GM06990 (cell line): Measurements from ENCODE around the gene KRCC1.

Experiments used
- DNase-seq: peaks from one replicate; pipeline ENCODE4 v3.0.0-alpha.2; 2011; ENCODE audit not compliant: insufficient read length; ENCODE audit errors: extremely low read depth
- H3K27me3 ChIP-seq: replicated peaks from 2 replicates; pipeline ENCODE4 v1.6.0; 2011; ENCODE audit warnings: low read length; ENCODE audit not compliant: control insufficient read depth, insufficient read depth
- H3K36me3 ChIP-seq: 2 replicates; pipeline ENCODE4 v1.5.1; 2011; ENCODE audit warnings: low read length; ENCODE audit not compliant: control insufficient read depth, insufficient read depth
- H3K4me3 ChIP-seq: replicated peaks from 2 replicates; pipeline ENCODE4 v1.5.1; 2011; ENCODE audit warnings: low read depth, mild to moderate bottlenecking, control low read depth, low read length
- TF ChIP-seq, protein P1 (sequence below): IDR thresholded peaks from 2 replicates; pipeline ENCODE4 v1.5.1; 2011; ENCODE audit warnings: low read length, control low read depth, mild to moderate bottlenecking, inconsistent platforms; ENCODE audit not compliant: insufficient read depth, poor library complexity, severe bottlenecking

The KRCC1 gene

GRCh38 chr2:88090446-88091283 is 35.1 kb upstream of the KRCC1 start:
- no peak for DNase-seq
- Histone ChIP-seq H3K27me3 (no peaks in the 10 kb centered on the region), H3K36me3 (no peaks in the 10 kb centered on the region), H3K4me3 (no peak overlapping the region)
- TF ChIP-seq, protein P1, sequence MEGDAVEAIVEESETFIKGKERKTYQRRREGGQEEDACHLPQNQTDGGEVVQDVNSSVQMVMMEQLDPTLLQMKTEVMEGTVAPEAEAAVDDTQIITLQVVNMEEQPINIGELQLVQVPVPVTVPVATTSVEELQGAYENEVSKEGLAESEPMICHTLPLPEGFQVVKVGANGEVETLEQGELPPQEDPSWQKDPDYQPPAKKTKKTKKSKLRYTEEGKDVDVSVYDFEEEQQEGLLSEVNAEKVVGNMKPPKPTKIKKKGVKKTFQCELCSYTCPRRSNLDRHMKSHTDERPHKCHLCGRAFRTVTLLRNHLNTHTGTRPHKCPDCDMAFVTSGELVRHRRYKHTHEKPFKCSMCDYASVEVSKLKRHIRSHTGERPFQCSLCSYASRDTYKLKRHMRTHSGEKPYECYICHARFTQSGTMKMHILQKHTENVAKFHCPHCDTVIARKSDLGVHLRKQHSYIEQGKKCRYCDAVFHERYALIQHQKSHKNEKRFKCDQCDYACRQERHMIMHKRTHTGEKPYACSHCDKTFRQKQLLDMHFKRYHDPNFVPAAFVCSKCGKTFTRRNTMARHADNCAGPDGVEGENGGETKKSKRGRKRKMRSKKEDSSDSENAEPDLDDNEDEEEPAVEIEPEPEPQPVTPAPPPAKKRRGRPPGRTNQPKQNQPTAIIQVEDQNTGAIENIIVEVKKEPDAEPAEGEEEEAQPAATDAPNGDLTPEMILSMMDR = no peak

DNA sequence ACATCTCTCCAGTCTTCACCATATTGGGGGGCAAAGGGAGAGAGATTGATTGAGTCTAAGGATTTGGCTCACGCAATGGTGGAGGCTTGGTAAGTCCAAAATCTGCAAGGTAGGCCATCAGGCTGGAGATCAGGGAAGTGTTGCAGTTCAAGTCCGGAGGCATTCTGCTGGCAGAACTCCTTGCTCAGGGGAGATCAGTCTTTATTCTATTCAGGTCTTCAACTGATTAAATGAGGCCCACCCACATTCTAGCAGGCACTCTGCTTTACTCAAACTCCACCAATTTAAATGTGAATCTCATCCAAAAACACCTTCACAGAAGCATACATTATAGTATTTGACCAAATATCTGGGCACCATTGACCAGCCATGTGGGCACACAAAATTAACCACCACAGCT is 33.4 kb upstream of the KRCC1 start:
- H3K4me3 ChIP-seq = no peak overlapping the region
- H3K27me3 ChIP-seq = no peaks in the 10 kb centered on the region
- TF ChIP-seq, protein P1 = no peak
- H3K36me3 ChIP-seq = no peaks in the 10 kb centered on the region
- no peak for DNase-seq

GRCh38 chr2:88087763-88088162 is 32.2 kb upstream of the KRCC1 start:
- DNase-seq = no peak
- no peaks in the 10 kb centered on the region for H3K36me3 ChIP-seq
- H3K4me3 ChIP-seq = no peak overlapping the region
- TF ChIP-seq, protein P1 = no peak
- no peaks in the 10 kb centered on the region for H3K27me3 ChIP-seq

DNA sequence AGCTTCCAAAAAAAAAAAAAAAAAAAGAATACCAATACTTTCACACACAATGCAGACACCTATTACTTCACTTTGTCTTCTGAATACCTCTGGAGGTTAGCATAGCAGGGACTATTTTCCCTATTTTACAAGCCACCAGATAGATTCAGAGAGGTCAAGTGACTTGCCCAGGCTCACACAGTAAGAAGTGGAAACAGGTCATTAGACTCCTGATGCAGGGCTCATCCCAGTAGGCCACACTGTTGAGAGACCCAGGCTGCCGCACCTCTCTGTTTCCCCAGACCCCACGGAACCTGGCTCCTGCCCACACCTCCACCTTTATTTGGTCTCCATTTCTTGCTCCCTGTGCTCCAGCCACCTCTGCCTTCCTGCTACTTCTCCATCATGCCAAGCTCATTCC is 31.5 kb upstream of the KRCC1 start:
- no peak for DNase-seq
- Histone ChIP-seq H3K36me3 (no peaks in the 10 kb centered on the region), H3K4me3 (no peak overlapping the region), H3K27me3 (no peaks in the 10 kb centered on the region; the same call in 1 of the 2 replicates)
- TF ChIP-seq, protein P1 = no peak

DNA sequence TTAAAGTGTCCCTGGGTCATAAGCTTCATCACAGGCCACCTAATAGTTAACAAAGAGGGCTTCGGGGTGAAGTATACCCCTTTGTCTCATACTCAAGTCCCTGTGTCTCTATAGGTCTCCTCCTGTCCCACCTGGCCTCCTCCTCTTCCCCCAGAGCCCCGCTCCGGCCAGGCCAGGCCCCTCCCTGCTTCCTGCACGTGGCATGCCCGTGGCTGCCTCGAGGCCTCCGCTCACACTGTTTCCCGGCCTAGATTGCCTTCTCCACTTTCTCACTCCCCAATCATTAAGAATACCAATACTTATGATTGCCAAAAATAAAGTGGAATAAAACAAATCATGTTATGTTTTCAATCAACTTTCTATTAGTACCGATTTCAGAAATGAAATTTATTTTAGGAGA is 30.8 kb upstream of the KRCC1 start:
- no peaks in the 10 kb centered on the region for H3K36me3 ChIP-seq
- H3K27me3 ChIP-seq = no peaks in the 10 kb centered on the region; the same call in 1 of the 2 replicates
- DNase-seq = no peak
- H3K4me3 ChIP-seq = no peak overlapping the region
- TF ChIP-seq, protein P1 = no peak
